Endometrial microvascular endothelial cells (primary cell): ENCODE measurements around the gene ASPHD1. TPM values are rescaled to one million over a fixed set of nuclear protein-coding genes. Genes with fewer than 3 reads are reported as not detected.
"Not testable (repeated sequence)": the region's sequence is repeated elsewhere in the genome, so short reads cannot be mapped to it uniquely, and the experiment has no call there.

Experiments
- in situ Hi-C: cut with HindIII; loops from 2 replicates; pipeline ENCODE4 v1.10.0; 2017; ENCODE audit warnings: low sequenced_read_pairs, low pct_unique_long_range_greater_than_20kb; ENCODE audit errors: inconsistent ontology term
- total RNA-seq: library from RNA; depleted of rRNA; stranded (reverse); fragments of >200 nt; gene quantifications from one replicate; pipeline ENCODE4 v1.2.3, GENCODE V29; 2015; ENCODE audit errors: inconsistent ontology term

Gene ASPHD1
- total RNA-seq, 1 donor from 2014 or later: not detected

DNA sequence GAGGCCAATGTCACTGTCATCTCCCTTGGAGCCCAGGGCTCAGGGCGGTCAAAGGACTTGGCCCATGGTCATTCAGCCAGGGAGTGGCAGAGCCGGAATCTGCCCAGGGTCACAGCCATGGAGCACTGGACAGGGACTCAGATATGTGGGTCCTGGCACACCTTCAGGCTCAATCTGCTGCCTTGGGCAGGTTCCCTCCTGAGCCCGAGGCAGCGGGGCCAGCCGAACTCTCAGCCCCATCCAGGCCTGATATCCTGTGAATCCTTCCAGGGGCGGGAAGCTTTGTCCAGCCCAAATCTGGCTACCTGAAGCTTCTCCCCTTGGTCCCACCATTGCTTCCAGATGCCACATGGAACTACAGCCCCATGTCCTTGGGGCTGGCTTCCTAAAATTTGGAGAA, 25.1 kb upstream of the ASPHD1 start:
- in situ Hi-C loops: no loop called here

DNA sequence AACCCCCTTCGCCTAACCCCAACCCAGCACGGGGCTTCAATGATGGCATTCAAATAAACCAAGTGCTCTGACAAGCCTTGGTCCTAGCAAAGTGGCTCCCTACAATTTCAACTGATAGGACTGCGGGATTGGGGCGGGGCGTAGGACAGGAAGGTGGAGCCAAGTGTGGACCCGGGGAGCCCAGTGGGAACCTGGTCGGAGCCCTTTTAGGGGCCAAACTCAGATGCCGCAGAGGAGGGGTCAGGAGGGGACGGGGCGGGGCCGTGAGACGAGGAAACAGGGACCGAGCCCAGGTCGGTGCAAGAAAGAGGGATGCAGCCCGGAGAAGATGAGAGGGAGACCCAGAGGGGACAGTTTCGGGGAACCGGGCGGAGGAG, 24.1 kb upstream of the ASPHD1 start:
- in situ Hi-C loops: no loop called here

DNA sequence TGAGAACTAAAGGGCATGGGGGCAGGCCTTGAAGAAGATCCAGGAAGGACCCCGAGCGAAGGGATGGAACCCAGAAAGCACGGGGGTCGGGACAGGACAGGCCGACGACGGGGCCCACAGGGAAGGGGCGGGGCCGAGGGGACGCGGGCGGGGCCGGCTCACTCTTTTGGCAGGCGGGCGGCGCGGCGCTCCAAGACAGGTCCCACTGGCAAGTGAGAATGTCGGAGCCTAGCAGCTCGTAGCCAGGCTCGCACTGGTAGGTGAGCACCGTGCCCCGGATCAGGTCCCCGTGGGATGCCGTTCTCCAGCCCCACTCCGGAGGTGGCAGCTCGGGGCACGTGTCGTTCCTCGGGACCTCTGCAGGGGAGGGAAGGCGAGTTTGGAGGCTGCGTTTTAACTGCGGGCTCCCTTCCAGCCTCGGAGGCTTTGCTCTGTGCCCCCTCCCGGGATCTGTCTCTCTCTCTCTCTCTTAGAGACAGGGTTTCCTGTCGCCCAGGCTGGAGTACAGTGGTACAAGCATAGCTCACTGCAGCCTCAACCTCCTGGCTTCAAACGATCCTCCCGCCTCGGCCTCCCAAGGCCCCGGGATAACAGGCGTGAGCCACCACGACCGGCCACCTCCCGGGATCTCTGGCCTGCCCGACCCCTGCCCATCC, 23.6 kb upstream of the ASPHD1 start:
- in situ Hi-C loops: no loop called here

DNA sequence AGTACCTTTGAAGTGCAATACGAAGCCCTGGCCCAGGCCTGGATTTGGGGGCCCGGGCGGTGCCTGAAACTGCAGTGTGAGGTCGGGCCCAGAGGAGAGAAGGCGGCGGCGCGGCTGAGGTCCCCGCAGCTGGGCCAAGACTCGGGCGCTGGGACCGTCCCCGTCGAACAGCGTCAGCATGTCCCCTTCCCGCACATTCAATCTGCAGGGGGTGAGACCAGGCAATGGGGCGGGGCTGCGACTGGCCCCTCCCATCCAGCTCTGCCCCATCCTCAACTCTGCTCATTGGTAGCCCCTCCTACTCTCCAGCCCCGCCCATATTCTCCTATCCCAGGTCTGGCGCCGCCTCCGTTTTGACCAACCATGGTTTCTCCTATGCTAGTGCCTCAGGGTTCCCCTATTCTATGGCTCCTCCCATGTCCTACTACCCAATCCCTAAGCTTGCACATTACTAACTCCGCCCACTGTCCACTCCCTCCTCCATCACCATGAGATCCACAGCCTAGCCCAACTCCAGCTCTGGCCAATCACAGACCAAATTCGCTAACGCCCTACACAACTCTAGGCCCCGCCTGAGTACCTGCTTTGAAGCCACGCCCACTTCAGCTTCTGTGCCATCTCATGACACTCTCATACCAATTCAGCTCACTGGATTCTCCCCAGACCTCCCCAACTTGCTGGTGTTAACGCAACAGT, 22.9 kb upstream of the ASPHD1 start:
- in situ Hi-C loops: no loop called here

- in situ Hi-C loops: no loop called here
Observed at GRCh38 chr16:29878172-29878571, 22.1 kb upstream of the ASPHD1 start.

DNA sequence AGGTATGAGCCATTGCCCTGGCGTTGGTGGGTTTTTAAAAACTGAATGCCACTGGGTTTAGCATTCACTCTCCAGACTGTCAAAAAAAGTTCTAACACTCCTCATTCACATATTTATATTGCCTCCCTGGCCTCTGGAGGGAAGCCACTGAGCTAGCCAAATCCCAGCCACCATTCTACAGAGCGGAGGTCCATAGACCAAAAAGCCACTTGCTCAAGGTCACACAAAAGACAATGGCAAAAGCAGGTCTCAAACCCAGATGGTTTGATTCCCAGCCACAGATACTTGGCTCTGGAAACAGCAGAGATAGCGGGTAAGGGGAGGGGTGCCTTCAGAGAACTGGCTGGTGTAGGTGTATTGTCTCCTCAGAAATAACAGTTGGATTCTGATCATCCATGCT, 19.2 kb upstream of the ASPHD1 start:
- in situ Hi-C loops: no loop called here

DNA sequence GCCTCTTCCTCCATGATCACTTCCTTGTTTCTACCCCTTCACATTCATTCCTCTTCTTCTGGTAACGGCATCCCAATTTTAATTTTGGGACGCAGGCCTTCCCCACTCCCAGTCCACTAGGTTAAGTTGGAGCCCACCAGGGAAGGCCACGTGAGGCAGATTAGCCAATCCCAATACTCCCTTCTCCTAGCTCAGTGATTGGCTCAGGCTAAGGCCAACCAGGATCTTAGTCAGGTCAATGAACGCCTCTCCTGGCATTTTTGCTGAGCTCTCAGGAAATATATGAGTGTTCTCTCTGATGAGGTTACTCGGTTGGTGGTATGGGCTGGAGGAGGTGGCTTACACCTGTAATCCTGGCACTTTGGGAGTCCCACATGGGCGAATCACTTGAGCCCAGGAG, 16.3 kb upstream of the ASPHD1 start:
- in situ Hi-C loops: no loop called here

DNA sequence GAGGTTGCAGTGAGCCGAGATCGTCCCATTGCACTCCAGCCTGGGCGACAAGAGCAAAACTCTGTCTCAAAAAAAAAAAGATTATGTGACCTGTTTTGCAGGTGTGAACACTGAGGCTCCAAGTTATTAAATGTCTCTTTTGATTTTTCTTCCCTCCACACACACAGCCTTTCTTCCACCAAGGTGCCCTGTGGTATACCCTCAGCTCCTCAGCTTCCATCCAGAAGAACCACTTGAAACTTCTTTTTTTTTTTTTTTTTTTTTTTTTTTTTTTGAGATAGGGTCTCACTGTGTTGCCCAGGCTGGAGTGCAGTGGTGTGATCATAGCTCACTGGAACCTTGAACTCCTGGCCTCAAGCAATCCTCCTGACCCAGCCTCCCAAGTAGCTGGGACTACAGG, 10.9 kb upstream of the ASPHD1 start:
- in situ Hi-C loops: not testable (repeated sequence)

- in situ Hi-C loops: no loop called here
Observed at GRCh38 chr16:29891525-29892457, 8.5 kb upstream of the ASPHD1 start.

- in situ Hi-C loops: no loop called here
Observed at GRCh38 chr16:29892458-29892813, 7.9 kb upstream of the ASPHD1 start.

DNA sequence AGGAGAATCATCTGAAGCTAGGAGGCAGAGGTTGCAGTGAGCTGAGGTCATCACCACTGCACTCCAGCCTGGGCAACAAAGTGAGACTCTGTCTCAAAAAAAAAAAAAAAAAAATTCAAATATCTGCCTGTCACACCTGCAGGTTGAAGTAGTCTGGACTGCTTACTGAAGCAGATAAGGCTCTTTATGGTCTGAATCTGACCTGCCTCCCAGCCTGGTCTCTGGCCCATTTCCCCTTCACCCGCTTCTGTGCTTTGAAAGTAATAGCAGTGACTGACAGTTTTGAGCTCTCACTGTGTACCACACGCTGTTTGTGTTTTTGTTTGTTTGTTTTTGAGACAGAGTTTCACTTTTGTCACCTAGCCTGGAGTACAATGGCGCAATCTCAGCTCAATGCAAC, 6.7 kb upstream of the ASPHD1 start:
- in situ Hi-C loops: no loop called here

DNA sequence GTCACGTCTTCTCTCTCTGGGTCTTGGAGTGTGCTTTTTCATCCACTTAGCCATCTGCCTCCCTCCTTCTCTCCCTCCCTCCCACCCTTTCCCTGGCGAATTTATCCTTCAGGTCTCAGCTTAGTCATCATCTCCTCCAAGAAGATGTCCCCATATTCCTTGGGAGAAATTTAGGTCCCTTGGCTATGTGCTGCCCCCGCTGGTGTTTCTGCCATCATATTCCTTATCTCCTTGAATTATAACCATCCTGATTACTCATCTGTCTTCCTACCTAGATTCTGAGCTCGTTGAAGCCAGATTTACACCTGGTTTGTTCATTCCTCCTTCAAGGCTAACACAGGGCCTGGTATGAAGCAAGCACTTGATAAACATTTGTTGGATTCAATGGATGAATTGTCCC, 5.9 kb upstream of the ASPHD1 start:
- in situ Hi-C loops: no loop called here

DNA sequence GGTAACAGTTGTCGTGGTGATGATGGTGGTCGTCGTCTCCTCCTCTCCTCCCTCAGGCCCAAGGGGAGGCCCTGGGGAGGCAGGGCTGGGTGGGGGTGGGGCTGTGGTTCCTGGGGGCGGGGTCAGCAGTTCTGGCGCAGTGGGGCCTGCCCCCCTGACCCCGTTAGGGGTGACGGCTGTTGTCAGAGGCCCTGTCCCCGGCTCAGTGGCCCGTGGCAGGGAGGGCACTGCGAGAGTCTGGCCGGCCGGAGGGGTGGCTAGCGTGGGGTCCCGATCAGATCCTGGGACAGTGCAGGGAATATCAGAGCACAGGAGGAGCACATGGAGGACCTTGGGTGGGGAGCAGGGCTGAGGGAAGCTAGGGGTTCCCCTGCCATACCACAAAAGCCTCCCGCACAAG, 3.4 kb upstream of the ASPHD1 start:
- in situ Hi-C loops: no loop called here

- in situ Hi-C loops: no loop called here
Observed at GRCh38 chr16:29897333-29897732, 3.0 kb upstream of the ASPHD1 start.

GRCh38 chr16:29898135-29898803, 2.0 kb upstream of the ASPHD1 start:
- in situ Hi-C loops: no loop called here

- in situ Hi-C loops: no loop called here
Observed at GRCh38 chr16:29898804-29899515, 1.3 kb upstream of the ASPHD1 start.

- in situ Hi-C loops: no loop called here
Observed at GRCh38 chr16:29899516-29900101, 679 bp upstream of the ASPHD1 start, which contains the start of gene SEZ6L2. Gene SEZ6L2 (minus strand): TSS chr16:29899550. CDS start chr16:29899019, 531 bp downstream.

DNA sequence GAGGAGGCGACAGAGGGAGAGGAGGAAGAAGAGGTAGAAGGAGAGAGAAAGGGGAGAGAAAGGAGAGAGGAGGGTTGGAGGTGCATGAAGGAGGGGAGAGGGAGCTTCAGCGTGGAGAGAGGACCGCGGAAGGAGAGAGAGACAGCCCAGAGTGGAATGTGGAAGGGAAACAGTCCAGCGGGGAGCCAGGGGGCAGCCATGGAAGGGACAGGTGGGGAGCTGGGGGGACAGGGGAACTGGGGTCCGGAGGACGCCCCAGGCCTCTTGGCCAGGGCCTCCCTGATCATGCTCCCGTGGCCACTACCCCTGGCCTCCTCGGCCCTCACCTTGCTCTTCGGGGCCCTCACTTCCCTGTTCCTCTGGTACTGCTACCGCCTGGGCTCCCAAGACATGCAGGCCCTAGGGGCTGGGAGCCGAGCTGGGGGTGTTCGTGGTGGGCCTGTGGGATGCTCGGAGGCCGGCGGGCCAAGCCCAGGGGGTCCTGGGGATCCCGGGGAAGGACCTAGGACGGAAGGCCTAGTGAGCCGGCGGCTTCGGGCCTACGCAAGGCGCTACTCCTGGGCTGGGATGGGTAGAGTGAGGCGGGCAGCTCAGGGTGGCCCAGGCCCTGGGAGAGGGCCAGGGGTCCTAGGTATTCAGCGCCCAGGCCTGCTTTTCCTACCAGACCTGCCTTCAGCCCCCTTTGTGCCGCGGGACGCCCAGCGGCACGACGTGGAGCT, 759 bp downstream of the ASPHD1 start:
- in situ Hi-C loops: no loop called here
